Lung microvascular endothelial cell (primary cell): ENCODE data around the gene NELFA. TPM values are rescaled to one million over a fixed set of nuclear protein-coding genes. Genes with fewer than 3 reads are reported as not detected.
"Not testable (repeated sequence)": the region's sequence is repeated elsewhere in the genome, so short reads cannot be mapped to it uniquely, and the experiment has no call there.

Experiments
- DNase-seq, 2 donors: peaks; one replicate each; pipeline versions ENCODE4 v3.0.0 to v3.0.0-alpha.2; 2010; ENCODE audit warnings: low read depth in 2 of 2
- total RNA-seq: library from RNA; depleted of rRNA; stranded (reverse); fragments of >200 nt; gene quantifications from 2 replicates; pipeline ENCODE4 v1.2.1, GENCODE V29; 2014

Gene NELFA
- total RNA-seq, 1 donor from 2014 or later = 10.3 TPM

DNA sequence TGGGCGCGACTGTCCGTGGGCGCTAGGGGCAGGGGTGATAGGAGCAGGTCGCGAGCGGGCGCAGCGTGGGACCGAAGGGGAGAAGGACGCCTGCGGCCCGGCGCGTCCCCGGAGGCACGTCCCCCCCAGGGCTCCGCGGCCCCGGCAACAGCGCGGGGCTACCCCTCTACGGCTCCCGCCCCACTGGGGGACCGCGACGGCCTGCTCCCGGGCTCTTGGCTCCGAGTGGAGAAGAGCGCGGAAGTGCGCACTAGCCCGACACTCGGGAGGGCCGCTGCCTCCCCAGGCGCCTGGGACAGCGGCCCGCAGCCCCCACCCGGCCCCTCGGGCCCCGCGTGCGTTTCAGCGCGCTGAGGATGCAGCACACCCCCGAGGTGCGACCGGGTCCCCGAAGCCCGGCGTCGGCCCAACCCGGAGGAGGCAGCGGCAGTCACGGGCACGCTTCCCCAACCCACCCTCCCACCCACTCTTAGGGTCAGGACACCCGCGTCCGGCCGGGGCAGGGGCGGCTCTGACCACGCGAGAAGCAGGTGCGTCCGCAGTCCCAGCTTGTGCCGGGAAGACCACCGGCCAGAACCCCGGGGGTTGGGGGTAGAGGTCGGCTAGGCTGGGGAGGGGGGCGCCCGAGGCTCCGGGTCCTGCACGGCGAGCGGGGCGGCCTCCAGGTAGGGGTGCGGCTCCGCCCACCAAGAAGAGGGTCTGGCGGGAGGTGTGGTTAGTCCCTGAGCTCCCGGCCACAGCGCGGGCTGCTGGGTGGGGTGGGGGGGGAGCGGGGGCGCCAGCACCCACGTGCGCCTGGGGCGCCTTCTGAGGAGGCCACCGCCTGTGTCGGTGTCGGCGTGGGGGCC is 31.8 kb upstream of the NELFA start:
- no peak for DNase-seq

DNA sequence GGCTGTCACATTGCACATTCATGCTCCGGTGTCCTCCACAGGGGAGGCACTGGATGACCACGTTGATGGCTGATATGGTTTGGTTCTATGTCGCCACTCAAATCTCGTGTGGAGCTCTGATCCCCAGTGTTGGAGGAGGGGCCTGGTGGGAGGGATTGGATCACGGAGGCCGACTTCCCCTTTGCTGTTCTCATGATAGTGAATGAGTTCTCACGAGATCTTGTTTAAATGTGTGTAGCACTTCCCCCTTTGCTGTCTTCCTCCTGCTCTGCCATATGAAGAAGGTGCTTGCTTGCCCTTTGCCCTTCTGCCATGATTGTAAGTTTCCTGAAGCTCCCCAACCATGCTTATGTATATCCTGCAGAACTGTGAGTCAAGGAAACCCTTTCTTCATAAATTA is 28.1 kb upstream of the NELFA start:
- DNase-seq = no peak

DNA sequence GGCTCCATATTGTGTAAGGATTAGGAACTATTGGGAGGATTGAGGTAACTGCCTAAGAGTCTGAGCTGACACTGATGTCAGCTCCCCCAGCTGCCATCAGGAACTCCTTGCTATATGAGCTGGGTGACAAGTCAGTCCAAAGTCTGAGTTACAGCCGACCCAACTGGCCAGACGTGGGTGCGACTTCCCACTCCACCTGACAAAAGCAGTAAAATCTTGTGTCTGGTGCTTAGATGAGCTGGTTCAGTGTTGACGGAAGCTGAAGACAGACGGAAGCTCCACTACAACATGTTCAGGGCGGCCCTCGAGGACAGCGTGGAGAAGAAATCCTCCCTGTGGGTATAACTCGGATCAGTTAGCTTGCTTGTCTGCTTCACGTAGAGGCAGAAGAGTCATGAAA is 27.6 kb upstream of the NELFA start:
- no peak for DNase-seq

DNA sequence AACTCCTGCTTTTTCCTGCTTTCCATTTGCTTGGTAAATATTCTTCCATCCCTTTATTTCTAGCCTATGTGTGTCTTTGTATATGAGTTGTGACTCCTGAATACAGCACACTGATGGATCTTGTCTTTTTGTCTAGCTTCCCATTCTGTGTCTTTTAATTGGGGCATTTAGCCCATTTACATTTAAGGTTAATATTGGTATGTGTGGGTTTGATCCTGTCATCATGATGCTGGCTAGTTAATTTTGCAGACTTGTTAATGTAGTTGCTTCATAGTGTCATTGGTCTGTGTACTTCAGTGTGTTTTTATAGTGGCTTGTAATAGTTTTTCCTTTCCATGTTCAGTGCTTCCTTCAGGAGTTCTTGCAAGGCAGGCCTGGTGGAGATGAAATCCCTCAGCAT is 22.4 kb upstream of the NELFA start:
- not testable (repeated sequence) for DNase-seq

DNA sequence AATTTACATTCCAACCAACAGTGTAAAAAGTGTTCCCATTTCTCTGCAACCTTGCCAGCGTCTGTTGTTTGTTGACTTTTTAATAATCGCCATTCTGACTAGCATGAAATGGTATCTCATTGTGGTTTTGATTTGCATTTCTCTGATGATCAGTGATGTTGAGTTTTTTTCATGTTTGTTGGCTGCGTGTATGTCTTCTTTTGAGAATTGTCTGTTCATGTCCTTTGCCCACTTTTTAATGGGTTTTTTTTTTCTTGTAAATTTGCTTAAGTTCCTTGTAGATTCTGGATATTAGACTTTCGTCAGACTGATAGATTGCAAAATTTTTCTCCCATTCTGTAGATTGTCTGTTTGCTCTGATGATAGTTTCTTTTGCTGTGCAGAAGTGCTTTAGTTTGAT is 18.3 kb upstream of the NELFA start:
- DNase-seq = not testable (repeated sequence)

DNA sequence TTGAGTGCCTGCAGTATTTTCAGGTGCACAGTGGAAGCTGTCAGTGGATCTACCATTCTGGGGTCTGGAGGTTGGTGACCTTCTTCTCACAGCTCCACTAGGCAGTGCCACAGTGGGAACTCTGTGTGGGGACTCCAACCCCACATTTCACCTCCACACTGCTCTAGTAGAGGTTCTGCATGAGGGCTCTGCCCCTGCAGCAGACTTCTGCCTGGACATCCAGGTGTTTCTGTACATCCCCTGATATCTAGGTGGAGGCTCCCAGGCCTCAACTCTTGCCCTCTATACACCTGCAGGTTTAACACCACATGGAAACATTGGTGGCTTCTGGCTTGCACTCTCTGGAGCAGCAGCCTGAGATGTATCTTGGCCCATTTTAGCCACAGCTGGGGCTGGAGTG is 17.0 kb upstream of the NELFA start:
- no peak for DNase-seq

DNA sequence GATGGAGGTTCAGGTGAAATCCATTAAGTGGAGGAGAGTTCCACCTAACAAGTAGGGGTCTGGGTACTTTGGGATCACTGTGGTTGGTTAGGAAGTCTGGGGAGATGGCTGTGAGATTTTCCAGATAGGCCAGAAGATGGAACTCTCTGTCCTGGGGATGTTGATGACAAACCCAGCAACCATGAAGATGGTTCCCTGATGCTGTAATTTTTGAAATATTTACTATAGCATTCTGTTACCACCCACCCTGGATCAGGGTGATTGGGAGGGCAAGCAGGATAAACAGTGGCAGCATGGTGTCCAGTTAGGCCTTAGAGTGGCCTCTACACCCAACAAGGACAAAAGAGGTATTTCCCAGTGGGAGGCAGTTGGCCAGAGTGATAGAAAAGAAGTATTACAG is 15.9 kb upstream of the NELFA start:
- DNase-seq = no peak

DNA sequence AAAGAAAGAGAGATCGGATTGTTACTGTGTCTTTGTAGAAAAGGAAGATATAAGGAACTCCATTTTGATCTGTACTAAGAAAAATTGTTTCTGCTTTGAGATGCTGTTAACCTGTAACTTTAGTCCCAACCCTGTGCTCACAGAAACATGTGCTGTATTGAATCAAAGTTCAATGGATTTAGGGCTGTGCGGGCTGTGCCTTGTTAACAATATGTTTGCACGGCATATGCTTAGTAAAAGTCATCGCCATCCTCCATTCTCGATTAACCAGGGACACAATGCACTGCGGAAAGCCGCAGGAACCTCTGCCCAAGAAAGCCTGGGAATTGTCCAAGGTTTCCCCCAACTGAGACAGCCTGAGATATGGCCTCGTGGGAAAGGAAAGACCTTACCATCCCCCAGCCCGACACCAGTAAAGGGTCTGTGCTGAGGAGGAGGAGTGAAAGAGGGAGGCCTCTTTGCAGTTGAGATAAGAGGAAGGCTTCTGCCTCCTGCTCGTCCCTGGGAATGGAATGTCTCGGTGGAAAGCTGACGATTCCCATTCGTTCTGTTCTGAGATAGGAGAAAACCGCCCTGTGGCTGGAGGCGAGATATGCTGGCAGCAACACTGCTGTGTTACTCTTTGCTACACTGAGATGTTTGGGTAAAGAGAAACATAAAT is 12.7 kb upstream of the NELFA start:
- not testable (repeated sequence) for DNase-seq

DNA sequence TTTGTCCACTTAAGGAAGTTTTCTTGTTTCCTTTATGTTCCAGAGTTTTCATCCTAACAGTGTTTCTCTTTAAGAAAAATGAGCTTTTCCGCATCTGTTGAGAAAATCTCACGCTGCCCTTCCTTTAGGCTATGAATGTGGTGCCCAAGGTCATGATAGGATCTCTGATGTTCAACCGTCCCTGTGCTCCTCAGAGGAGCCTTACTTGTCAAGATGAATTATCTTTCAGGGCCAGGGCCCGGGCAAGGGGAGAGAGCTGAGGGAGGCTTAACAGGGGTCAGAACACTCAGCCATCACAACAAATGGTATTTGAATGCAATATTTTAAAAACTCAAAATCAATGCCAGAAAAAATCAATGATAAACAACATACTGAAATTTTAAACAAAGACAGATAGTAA is 6.2 kb upstream of the NELFA start:
- no peak for DNase-seq

DNA sequence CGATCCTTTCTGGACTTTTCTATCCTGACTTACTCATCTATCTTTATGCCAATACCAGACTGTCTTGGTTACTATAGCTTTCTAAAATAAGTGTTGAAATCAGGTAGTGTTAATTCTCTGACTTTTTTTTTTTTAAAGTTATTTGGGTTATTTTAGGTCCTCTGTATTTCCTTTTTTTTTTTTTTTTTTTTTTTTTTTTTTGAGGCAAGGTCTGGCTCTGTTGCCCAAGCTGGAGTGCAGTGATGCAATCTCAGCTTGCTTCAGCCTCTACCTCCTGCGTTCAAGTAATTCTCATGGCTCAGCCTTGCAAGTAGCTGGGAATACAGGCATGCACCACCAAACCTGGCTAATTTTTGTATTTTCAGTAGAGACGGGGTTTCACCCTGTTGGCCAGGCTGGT is 2.8 kb upstream of the NELFA start:
- DNase-seq = no peak

DNA sequence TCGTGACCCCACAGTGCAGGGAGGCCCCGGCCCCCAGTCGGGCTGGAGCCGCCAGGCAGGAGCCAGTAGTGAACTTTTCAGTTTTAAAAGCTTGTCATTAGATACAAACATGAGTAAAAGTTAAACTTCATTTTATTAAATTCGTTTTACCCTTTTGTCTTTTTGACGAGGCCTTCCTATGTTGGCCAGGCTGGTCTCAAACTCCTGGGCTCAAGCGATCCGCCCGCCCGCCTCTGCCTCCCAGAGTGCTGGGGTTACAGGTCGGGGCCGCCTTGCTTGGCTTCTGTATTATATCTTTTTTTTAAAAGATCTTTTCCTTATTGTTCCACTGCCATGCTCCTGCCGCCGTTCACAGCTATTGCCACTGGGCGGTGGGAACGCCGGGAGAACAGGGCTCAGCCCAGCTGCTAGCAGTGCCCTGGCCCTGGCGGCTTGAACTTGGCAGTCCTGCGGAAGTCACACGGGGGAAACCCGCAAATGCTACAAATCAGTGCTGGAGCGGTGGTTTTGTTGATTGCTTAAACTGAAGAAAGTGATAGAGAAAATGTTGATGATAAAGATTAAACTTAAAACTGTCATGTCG is 968 bp upstream of the NELFA start:
- DNase-seq = peak; percentile 69 to 77

DNA sequence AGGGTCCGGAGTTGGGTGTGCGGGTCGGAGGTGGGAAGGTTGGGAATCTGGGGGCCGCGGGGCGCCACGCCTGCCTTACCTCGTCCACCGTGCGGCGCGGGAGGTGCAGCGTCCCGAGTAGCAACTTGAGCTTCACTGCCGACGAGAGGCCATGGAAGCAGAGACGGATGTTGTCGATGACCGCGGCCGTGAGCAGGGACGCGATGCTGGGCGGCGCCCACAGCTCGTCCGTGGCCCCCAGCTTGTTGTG is 178 bp downstream of the NELFA start:
- no peak for DNase-seq

DNA sequence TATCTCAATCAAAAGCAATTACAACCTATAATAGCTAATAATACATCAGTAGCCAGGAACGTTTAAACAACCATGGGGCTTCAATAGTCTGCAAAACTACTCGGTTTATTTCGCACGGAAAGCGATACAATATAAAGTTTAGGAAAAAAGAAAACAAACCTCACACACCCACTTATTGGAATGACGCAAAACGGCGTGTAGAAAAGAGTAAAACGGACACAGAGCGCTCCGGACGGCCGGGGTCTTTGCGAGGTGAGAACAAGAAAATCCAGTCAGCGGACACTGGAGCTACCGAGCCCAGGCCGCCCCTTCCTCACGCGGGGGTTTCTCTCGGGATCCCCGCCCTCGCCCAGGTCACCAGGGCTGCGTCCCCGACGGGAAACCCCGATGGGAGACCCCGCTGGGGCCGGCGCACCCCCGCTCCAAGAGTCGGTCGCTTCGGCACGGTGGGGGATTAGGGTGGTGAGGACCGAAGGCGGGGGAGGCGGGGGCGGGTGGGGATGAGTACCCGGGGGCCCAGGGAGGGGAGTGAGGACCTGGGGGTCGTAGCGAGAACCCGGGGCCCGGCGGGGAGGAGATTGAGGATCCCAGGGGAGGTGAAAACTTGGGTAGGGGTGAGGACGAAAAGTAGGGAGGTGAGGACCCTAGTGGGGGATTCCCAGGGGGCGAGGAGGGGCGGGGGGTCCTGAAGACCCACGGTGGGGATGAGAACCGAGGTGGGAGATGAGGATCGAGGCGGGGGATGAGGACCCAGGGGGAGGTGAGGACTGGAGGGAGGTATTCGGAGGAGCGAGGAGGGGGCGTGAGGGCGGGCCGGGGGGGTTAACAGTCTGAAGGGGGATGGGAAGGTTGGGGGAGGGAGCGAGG is 737 bp downstream of the NELFA start:
- peak; percentile 26 to 33 for DNase-seq

DNA sequence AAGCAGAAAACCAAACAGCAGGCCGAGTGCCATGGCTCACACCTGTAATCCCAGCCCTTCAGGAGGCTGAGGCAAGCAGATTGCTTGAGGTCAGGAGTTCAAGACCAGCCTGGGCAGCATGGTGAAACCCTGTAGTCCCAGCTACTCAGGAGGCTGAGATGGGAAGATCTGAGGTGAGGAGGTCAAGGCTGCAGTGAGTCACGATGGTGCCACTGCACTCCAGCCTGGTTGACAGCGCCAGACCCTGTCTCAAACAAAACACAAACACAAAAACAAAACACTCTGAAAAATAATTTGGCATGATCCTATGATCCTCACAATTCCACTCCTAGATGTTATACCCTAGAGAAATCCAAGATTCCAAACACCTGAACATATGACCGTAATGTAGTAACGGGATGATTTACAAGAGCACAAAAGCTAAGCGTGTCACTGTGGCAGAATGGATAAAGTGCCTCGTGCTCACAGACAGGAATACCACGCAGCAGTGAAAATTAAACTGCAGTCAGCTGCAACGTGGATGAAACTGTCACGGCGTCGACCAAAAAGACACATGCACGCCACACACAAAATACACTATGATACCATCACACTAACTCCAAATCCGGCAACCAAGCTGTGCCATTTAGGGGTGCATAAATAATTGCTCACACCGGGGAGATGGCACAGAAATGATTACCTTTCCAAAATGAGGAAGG is 1.7 kb downstream of the NELFA start:
- peak in 1 of 2 donors; percentile 18 for DNase-seq

DNA sequence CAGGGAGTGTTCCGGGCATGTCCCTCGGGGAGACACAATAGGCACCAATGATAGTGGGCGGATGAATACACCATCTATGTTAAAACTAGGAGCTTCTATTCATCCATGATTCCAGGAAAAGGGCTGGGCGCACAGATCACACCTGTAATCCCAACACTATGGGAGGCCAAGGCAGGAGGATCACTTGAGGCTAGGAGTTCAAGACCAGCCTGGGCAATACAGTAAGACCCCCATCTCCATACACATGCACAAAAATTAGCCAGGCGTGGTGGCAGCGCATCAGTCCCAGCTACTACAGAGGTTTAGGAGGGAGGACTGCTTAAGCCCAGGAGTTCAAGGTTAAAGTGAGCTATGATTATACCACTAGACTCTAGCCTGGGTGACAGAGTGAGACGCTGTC is 2.4 kb downstream of the NELFA start:
- DNase-seq = no peak

DNA sequence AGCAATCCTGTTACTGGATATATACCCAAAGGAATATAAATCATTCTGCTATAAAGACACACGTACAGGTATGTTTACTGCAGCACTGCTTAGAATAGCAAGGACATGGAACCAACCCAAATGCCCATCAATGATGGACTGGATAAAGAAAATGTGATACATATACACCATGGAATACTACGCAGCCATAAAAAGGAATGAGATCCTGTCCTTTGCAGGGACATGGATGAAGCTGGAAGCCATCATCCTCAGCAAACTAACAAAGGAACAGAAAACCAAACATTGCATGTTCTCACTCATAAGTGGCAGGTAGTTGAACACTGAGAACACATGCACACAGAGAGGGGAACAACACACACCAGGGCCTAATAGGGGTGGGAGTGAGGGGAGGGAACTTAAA is 5.4 kb downstream of the NELFA start:
- not testable (repeated sequence) for DNase-seq

DNA sequence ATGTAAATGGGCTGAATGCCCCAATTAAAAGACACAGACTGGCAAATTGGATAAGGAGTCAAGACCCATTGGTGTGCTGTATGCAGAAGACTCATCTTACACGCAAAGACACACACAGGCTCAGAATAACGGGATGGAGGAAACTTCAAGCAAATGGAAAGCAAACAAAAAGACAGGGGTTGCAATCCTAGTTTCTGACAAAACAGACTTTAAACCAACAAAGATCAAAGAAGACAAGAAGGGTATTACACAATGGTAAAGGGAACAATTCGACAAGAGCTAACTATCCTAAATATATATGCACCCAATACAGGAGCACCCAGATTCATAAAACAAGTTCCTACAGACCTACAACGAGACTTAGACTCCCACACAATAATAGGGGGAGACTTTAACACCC is 9.5 kb downstream of the NELFA start:
- DNase-seq = not testable (repeated sequence)

DNA sequence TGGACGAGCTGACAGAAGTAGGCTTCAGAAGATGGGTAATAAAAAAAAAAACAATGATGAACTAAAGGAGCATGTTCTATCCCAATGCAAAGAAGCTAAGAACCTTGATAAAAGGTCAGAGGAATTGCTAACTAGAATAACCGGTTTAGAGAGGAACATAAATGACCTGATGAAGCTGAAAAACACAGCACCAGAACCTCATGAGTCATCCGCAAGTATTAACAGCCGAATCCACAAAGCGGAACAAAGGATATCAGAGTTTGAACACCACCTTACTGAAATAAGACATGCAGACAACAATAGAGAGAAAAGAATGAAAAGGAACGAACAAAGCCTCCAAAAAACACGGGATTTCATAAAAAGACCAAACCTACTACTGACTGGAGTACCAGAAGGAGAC is 10.5 kb downstream of the NELFA start:
- no peak for DNase-seq

DNA sequence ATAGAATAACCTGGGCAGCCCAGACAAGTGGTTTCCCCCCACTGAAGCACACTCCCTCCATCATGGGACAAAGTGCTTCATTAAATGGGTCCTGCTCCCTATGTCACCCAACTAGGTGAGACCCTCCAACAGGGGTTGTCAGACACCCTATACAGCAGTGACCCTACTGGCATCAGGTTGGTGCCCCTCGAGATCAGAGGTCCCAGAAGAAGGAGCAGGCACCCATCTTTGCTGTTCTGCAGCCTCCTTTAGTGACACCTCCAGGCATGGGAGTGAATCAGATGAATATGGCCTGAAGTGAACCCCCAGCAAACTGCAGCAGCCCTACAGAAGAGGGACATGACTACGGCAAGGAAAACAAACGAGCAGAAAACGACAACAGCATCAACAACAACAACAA is 11.1 kb downstream of the NELFA start:
- DNase-seq = no peak

DNA sequence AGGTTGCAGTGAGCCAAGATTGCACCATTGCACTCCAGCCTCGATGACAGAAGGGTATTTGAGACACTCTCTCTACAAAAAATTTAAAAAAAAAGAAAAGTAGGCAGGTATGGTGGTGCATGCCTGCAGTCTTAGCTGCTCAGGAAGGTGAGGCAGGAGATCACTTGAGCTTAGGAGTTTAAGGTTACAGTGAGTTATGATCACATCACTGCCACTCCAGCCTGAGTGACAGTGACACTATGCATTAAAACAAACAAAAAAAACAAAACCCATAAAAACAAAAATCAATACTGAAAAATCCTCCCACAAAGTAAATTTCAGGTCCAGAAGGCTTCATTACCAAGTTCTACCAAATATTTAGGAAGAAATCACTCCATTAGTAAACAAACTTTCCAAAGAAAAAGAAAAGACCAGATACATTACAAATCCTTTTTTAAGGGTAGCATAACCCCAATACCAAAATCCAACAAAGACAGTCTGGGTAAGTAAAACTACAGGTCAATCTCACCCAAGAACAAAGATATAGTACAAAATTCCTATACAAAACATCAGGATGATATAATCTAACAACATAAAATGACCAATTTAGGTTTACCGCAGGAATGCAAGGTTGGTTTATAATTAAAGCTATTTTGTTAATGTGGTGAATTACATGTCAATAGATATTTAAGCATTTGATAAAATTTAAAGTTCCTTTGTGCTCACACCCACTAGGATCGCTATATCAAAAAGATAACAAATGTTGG is 11.7 kb downstream of the NELFA start:
- no peak for DNase-seq

DNA sequence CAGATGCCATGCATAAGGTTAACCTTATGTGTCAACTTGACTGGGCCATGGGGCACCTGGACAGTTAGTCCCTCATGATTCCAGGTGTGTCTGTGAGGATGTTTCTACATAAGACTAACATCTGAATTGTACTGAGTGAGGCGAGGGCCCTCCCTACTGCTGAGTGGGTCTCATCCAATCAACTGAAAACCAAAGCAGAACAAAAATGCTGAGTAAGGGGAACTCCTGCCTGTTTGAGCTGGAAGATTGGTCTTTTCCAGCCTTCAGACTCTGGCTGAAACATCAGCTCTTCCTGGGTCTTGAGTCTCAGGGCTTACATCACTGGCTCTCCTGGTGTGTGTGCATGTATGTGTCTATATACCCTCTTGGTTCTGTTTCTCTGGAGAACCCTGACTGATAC is 13.8 kb downstream of the NELFA start:
- DNase-seq = no peak
